ENCODE results near the gene NUF2.
A peak's percentile ranks its signal among the peaks of the same experiment; 100 is the strongest.
"Not testable (repeated sequence)": the region's sequence is repeated elsewhere in the genome, so short reads cannot be mapped to it uniquely, and the experiment has no call there.

Gene NUF2

GRCh38 chr1:163321311-163322305, at the start of gene NUF2:
Gene NUF2 (plus strand): TSS chr1:163321954. CDS start chr1:163326052, 4,098 bp downstream.
- DNase-seq = peak; percentile 99

- DNase-seq = no peak
Measured at GRCh38 chr1:163273766-163274441, 47.9 kb upstream of the NUF2 start.

- DNase-seq = peak; percentile 56
Measured at GRCh38 chr1:163275222-163275621, 46.5 kb upstream of the NUF2 start.

- DNase-seq = no peak
Measured at GRCh38 chr1:163278602-163279001, 43.2 kb upstream of the NUF2 start.

GRCh38 chr1:163284867-163285266, 36.9 kb upstream of the NUF2 start:
- not testable (repeated sequence) for DNase-seq

GRCh38 chr1:163290025-163290640, 31.6 kb upstream of the NUF2 start:
- no peak for DNase-seq

GRCh38 chr1:163291461-163291860, 30.3 kb upstream of the NUF2 start:
- DNase-seq = no peak

- not testable (repeated sequence) for DNase-seq
Measured at GRCh38 chr1:163292153-163292552, 29.6 kb upstream of the NUF2 start.

GRCh38 chr1:163293497-163293896, 28.3 kb upstream of the NUF2 start:
- DNase-seq = not testable (repeated sequence)

GRCh38 chr1:163295949-163296348, 25.8 kb upstream of the NUF2 start:
- DNase-seq = no peak

- no peak for DNase-seq
Measured at GRCh38 chr1:163296504-163297263, 25.1 kb upstream of the NUF2 start.

- DNase-seq = no peak
Measured at GRCh38 chr1:163298365-163298764, 23.4 kb upstream of the NUF2 start.

GRCh38 chr1:163300568-163300967, 21.2 kb upstream of the NUF2 start:
- DNase-seq = peak; percentile 33

- peak; percentile 14 for DNase-seq
Measured at GRCh38 chr1:163303561-163303960, 18.2 kb upstream of the NUF2 start.

GRCh38 chr1:163305441-163305840, 16.3 kb upstream of the NUF2 start:
- peak; percentile 26 for DNase-seq

GRCh38 chr1:163307479-163308171, 14.1 kb upstream of the NUF2 start:
- no peak for DNase-seq

GRCh38 chr1:163308811-163309210, 12.9 kb upstream of the NUF2 start:
- DNase-seq = no peak

- DNase-seq = peak; percentile 82
Measured at GRCh38 chr1:163315773-163316374, 5.9 kb upstream of the NUF2 start.

- no peak for DNase-seq
Measured at GRCh38 chr1:163320891-163321290, 863 bp upstream of the NUF2 start.

- DNase-seq = not testable (repeated sequence)
Measured at GRCh38 chr1:163323339-163323738, 1.6 kb downstream of the NUF2 start.

GRCh38 chr1:163331116-163331515, 9.4 kb downstream of the NUF2 start:
- DNase-seq = no peak

- no peak for DNase-seq
Measured at GRCh38 chr1:163335216-163335615, 13.5 kb downstream of the NUF2 start.

Measured in NCI-H82 (cell line).